ENCODE results near the gene ATRX. TPM values are rescaled to one million over a fixed set of nuclear protein-coding genes. Genes with fewer than 3 reads are reported as not detected.

Gene ATRX
- total and polyA plus RNA-seq, 2 donors (not counting 3 experiments of a cell fraction or from before 2014, with no cell fraction given), result 23.5 to 101 TPM

- no peak overlapping the region for H3K4me2 ChIP-seq (ENCODE audit: insufficient read depth, low read length)
- dilution Hi-C loops (cut with MboI; ENCODE audit: extremely low pct_ligation_motif_present, low sequenced_read_pairs), result no loop called here
- H3K9me1 ChIP-seq (replicated peaks; ENCODE audit: control insufficient read depth, extremely low read depth, insufficient read depth, low read length), result no peaks in the 10 kb centered on the region
- H3K27me3 ChIP-seq (ENCODE audit: control insufficient read depth in 2 of 2, insufficient read depth in 2 of 2, low read length in 2 of 2), result no peaks in the 10 kb centered on the region
- no peak overlapping the region for H3K9ac ChIP-seq (replicated peaks; ENCODE audit: extremely low read depth, insufficient read depth, low read length)
- no peak for DNase-seq (ENCODE audit: low read depth, low spot score)
- no peaks in the 10 kb centered on the region for H3K9me3 ChIP-seq (replicated peaks; ENCODE audit: control insufficient read depth, insufficient read depth, low read length)
- no peaks in the 10 kb centered on the region for H4K20me1 ChIP-seq (replicated peaks; ENCODE audit: control insufficient read depth, extremely low read depth, insufficient read depth, low read length)
- H3K4me1 ChIP-seq (ENCODE audit: control insufficient read depth, extremely low read depth, insufficient read depth, low read length), result no peaks in the 10 kb centered on the region
- no peaks in the 10 kb centered on the region for H3K36me3 ChIP-seq (ENCODE audit: control insufficient read depth in 2 of 2, extremely low read depth in 1 of 2, insufficient read depth in 2 of 2, low read length in 2 of 2)
- intact Hi-C loops (cut with micrococcal nuclease), result no loop called here
- no peak overlapping the region for H3K4me3 ChIP-seq (replicated peaks in 1 of 3; ENCODE audit: insufficient read depth in 1 of 3, low read depth in 1 of 3, low read length in 3 of 3)
- POLR2A ChIA-PET, result no interaction called here
- CTCF ChIA-PET, result no interaction called here
- H3K27ac ChIP-seq (ENCODE audit: insufficient read depth, low read depth, low read length), result no peak overlapping the region
- no peaks in the 10 kb centered on the region for H3K79me2 ChIP-seq (ENCODE audit: control insufficient read depth, insufficient read depth, low read length)
- no TSS peak for BruUV-seq (replicated peaks)
- no peak overlapping the region for H2AFZ ChIP-seq (ENCODE audit: low read depth, low read length)
- no peak for FAIRE-seq
- TF ChIP-seq, protein P1, sequence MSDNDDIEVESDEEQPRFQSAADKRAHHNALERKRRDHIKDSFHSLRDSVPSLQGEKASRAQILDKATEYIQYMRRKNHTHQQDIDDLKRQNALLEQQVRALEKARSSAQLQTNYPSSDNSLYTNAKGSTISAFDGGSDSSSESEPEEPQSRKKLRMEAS (IDR thresholded peaks at IDR 0.05; ENCODE audit: insufficient read depth, insufficient read length), result no peak
- TF ChIP-seq POLR2A (IDR thresholded peaks at IDR 0.05; ENCODE audit: low read depth, low read length) (no peak), FOS (IDR thresholded peaks at IDR 0.05; ENCODE audit: borderline replicate concordance, insufficient read depth, low read length) (no peak), POLR2AphosphoS5 (IDR thresholded peaks at IDR 0.05; ENCODE audit: insufficient read depth, low read depth, low read length) (no peak), GATA2 (IDR thresholded peaks at IDR 0.05; ENCODE audit: insufficient read depth, insufficient read length, low read depth, low read length) (no peak), CTCF (IDR thresholded peaks at IDR 0.05; ENCODE audit: extremely low read depth in 1 of 2, insufficient read depth in 1 of 2, low read depth in 1 of 2, low read length in 2 of 2) (no peak), MYC (IDR thresholded peaks at IDR 0.05; ENCODE audit: low read depth, low read length) (no peak), JUN (IDR thresholded peaks at IDR 0.05; ENCODE audit: borderline replicate concordance, insufficient read depth, insufficient read length, low read depth) (no peak), EZH2 (IDR thresholded peaks at IDR 0.05; ENCODE audit: borderline replicate concordance, low read depth, low read length, severe bottlenecking) (no peak)
Measured at GRCh38 chrX:77572322-77572721, 213.7 kb downstream of the ATRX start.
